Stomach (tissue), 4 donors: Measurements from ENCODE around the gene L1CAM.

Source experiments
- CTCF ChIP-seq, 7 experiments: fragments of 450-650 bp in 4 of 7; fragments of 200-600 bp in 3 of 7; sonication (generic) in 3 of 7; IDR thresholded peaks; one replicate each; pipeline ENCODE4 v1.5.1; 2016 to 2019; ENCODE audit warnings: antibody characterized with exemption in 7 of 7, control low read depth in 2 of 7, mild to moderate bottlenecking in 1 of 7
- EP300 ChIP-seq: sonication (generic); formaldehyde crosslinking; IDR thresholded peaks from one replicate; pipeline ENCODE4 v1.6.1; 2017; ENCODE audit warnings: antibody characterized with exemption
- POLR2A ChIP-seq, 4 donors: fragments of 450-650 bp; IDR thresholded peaks; one replicate each; pipeline ENCODE4 v1.6.1; 2016; ENCODE audit warnings: antibody characterized with exemption in 4 of 4, control low read depth in 2 of 4, mild to moderate bottlenecking in 1 of 4, moderate library complexity in 1 of 4

GRCh38 chrX:153929576-153929975, 43.6 kb upstream of the L1CAM start:
- TF ChIP-seq EP300 (no peak), CTCF (IDR thresholded peaks at IDR 0.05) (no peak), POLR2A (IDR thresholded peaks at IDR 0.05) (no peak)
